ENCODE measurements around the gene WDR27.

GRCh38 chr6:169701311-169701953 is 397 bp downstream of the WDR27 start:
- TF ChIP-seq TAF1 (IDR thresholded peaks at IDR 0.05; ENCODE audit: borderline replicate concordance, insufficient read depth, low read length), result no peak
- no peak for TF ChIP-seq SIN3A (IDR thresholded peaks at IDR 0.05; ENCODE audit: borderline replicate concordance, insufficient read depth, low read length)
- TF ChIP-seq, protein P1, sequence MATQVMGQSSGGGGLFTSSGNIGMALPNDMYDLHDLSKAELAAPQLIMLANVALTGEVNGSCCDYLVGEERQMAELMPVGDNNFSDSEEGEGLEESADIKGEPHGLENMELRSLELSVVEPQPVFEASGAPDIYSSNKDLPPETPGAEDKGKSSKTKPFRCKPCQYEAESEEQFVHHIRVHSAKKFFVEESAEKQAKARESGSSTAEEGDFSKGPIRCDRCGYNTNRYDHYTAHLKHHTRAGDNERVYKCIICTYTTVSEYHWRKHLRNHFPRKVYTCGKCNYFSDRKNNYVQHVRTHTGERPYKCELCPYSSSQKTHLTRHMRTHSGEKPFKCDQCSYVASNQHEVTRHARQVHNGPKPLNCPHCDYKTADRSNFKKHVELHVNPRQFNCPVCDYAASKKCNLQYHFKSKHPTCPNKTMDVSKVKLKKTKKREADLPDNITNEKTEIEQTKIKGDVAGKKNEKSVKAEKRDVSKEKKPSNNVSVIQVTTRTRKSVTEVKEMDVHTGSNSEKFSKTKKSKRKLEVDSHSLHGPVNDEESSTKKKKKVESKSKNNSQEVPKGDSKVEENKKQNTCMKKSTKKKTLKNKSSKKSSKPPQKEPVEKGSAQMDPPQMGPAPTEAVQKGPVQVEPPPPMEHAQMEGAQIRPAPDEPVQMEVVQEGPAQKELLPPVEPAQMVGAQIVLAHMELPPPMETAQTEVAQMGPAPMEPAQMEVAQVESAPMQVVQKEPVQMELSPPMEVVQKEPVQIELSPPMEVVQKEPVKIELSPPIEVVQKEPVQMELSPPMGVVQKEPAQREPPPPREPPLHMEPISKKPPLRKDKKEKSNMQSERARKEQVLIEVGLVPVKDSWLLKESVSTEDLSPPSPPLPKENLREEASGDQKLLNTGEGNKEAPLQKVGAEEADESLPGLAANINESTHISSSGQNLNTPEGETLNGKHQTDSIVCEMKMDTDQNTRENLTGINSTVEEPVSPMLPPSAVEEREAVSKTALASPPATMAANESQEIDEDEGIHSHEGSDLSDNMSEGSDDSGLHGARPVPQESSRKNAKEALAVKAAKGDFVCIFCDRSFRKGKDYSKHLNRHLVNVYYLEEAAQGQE (IDR thresholded peaks at IDR 0.05; ENCODE audit: insufficient read depth in 1 of 2, low read depth in 2 of 2, low read length in 2 of 2), result no peak
